ENCODE data around the gene CAPN9.
"Not testable (repeated sequence)": the region's sequence is repeated elsewhere in the genome, so short reads cannot be mapped to it uniquely, and the experiment has no call there.

The CAPN9 gene

DNA sequence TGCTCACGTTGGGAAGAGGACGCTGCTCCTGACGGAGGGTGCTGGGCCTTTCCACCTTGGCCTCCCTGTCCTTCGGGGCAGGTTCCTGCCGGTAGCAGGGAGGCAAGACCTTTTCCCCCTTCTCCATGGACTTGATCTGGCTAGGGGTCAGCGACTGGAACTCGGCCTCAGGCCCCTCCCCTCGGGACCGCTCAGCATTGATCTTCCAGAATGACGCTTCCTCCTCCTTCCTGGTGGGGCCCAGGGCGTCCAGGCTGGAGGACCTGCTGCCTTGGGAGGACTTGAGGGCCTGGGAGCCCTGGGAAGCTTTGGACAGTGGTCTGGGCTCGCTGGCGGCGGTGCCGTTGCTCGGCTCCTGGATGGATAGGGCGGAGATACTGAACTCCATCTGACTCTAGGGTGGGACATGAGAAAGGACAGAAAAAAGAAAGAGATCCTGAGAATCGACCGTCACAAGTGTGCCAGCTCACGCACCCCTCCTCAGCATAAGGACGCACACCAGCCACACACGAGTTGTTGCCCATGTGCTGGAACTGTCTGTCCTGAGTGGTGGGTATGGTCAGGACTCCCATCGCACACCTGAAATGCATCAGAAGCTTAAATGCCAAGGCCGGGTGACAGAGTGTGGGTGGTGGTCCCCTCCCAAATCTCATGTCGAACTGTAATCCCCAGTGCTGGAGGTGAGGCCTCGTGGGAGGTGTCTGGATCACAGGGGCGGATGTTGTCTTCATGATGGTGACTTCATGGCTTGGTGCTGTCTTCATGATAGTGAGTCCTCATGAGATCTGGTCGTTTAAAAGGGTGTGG, 96.5 kb downstream of the CAPN9 start:
- no peaks in the 10 kb centered on the region for H3K9me3 Mint-ChIP-seq
- H3K4me3 Mint-ChIP-seq = no peak overlapping the region
- H3K4me1 Mint-ChIP-seq = no peaks in the 10 kb centered on the region
- no peak overlapping the region for H3K27ac Mint-ChIP-seq
- DNase-seq (ENCODE audit: low spot score in 2 of 2) = no peak
- no peak for ATAC-seq
- peaks cover 4% of the 10 kb centered on the region for H3K36me3 Mint-ChIP-seq

DNA sequence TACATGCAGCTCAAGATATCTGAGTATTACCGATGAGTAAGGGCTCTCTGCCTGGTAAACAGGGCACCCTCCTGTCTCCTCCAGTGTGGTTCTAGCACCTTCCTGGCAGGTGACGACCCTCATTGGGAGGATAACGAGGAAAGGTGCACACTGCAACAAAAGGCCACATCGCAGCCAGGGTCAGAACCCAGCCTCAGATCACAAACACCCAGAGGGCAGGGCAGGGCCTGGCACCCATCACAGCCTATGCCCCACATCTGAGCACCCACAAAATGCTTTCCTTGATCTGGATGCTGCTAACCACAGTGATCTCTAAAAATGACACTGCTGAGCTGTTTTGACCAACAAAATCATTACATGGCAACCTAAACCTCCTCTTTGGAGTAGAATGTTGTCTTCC, 97.4 kb downstream of the CAPN9 start:
- DNase-seq (ENCODE audit: low spot score in 2 of 2) (no peak), ATAC-seq (no peak)
- Mint-ChIP-seq H3K36me3 (peaks cover 1% of the 10 kb centered on the region), H3K4me1 (no peaks in the 10 kb centered on the region), H3K27ac (no peak overlapping the region), H3K9me3 (no peaks in the 10 kb centered on the region), H3K4me3 (no peak overlapping the region)

DNA sequence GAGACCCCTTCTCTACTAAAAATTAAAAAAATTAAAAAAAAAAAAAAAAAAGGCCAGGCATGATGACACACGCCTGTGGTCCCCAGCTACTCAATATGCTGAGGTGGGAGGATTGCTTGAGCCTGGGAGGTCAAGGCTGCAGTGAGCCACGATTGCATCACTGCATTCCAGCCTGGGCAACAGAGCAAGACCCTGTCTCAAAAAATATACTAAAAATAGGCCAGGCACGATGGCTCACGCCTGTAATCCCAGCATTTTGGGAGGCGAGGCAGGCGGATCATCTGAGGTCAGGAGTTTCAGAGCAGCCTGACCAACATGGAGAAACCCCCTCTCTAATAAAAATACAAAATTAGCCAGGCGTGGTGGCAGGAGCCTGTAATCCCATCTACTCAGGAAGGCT, 98.0 kb downstream of the CAPN9 start:
- not testable (repeated sequence) for H3K4me1 Mint-ChIP-seq; H3K36me3 Mint-ChIP-seq; ATAC-seq; H3K27ac Mint-ChIP-seq; DNase-seq (ENCODE audit: low spot score in 2 of 2); H3K9me3 Mint-ChIP-seq; H3K4me3 Mint-ChIP-seq

DNA sequence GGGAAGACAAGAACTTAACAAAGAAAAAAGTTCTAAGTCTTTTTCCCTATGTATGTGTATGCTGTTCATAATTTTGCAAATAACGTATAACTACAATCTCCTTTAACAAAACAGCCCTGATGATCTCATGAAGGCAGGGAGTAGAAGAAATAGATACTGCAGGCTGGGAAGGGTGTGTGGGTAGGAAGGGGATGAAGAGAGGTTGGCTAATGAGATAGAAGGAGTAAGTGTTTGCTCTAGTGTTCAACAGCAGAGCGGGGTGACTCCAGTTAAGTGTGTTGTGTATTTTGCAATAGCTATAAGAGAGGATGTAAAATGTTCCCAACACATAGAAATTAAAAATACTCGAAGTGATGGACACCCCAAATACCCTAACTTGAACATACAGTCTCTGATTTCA, 101.0 kb downstream of the CAPN9 start:
- ATAC-seq (no peak), DNase-seq (ENCODE audit: low spot score in 2 of 2) (no peak)
- Mint-ChIP-seq H3K27ac (peak overlapping the region; percentile 26), H3K36me3 (no peaks in the 10 kb centered on the region), H3K4me3 (no peak overlapping the region), H3K9me3 (no peaks in the 10 kb centered on the region), H3K4me1 (no peaks in the 10 kb centered on the region)

DNA sequence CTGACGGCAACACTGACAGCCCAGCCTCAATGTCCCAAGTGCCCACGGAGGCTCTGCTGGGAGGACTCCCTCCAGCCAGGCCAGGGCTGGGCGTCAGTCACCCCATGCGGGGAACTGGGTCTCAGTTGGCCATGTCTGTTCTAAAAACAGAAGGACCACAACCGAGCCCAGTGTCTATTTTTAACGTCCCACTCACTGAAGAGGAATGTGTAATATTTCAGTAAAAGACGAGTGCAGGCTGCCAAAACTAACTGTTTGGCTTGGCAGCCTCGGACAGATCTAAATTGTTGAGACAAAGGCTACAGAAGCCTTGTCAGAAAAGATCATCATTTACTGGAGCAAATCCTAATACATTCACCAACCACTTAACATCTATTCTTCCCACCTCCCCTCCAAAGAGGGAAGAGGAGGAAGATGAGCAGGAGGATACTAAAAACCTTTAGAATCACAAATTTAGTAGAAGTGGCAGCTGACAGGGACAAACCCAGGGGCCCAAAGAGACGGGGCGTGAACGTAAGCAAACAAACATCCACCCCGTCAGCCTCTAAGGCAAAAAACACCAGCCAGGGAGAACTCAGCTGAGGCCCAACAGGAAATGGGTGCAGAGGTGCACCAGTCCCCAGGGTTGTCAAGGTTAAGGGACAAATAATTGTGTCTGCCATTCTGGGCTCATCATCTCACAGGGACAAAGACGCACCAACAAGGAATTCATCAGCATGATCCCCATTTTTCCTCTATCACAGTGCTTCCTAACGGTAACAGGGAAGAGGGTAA, 102.5 kb downstream of the CAPN9 start:
- Mint-ChIP-seq H3K4me1 (no peaks in the 10 kb centered on the region), H3K4me3 (no peak overlapping the region), H3K27ac (peak overlapping the region; percentile 21), H3K9me3 (no peaks in the 10 kb centered on the region), H3K36me3 (no peaks in the 10 kb centered on the region)
- DNase-seq (ENCODE audit: low spot score in 2 of 2) (no peak), ATAC-seq (no peak)

DNA sequence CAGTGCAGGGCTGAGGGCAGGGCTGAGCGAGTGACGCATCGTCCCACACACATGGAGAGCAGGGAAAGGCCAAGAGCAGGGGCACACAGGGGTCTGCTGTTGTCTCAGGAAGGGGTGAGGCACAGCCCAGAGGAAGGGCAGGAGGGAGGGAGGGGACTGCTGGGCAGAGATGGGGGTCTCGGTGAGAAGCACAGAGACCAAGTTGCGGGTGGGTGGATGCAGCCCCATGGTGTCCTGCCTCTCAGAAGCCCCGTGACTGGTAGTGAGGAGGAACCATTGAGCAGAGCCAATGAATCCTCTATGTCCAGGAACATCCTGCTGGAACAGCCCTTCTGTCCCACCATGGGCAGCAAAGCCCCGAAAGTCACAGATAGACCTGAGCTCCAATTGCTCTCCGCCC, 103.4 kb downstream of the CAPN9 start:
- Mint-ChIP-seq H3K9me3 (no peaks in the 10 kb centered on the region), H3K27ac (peak overlapping the region; percentile 21), H3K4me3 (no peak overlapping the region), H3K36me3 (no peaks in the 10 kb centered on the region), H3K4me1 (no peaks in the 10 kb centered on the region)
- DNase-seq (ENCODE audit: low spot score in 2 of 2) (no peak), ATAC-seq (no peak)

DNA sequence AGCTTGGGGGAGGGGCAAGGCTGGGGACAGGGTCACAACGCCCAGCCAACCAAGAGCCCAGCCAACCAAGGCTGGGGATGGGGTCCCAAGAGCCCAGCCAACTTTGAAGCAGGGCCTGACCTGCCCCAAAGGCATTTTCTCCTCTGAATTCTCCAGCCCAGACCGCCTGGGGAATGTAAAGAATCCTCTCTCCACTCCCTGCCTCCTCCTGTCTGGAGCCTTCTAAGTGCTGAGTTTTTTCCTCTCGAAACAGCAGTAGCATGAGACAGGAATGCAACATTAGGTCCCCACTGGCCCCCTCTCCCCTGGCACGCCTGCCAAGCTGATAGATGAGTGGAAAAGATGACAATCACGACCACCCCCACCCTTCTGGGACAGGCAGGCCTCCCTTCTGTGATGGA, 104.1 kb downstream of the CAPN9 start:
- Mint-ChIP-seq H3K9me3 (no peaks in the 10 kb centered on the region), H3K4me1 (no peaks in the 10 kb centered on the region), H3K4me3 (no peak overlapping the region), H3K27ac (no peak overlapping the region), H3K36me3 (no peaks in the 10 kb centered on the region)
- no peak for ATAC-seq
- DNase-seq (ENCODE audit: low spot score in 2 of 2) = no peak

All from stimulated activated effector memory CD8-positive, alpha-beta T cell treated with anti-CD3 and anti-CD28 coated beads, Interleukin-12 subunit alpha, Interleukin-12 subunit beta, amount 100 ng/mL, for 72 hours (primary cell).